ENCODE results near the gene TMPRSS6. TPM values are rescaled to one million over a fixed set of nuclear protein-coding genes. Genes with fewer than 3 reads are reported as not detected.
A peak's percentile ranks its signal among the peaks of the same experiment; 100 is the strongest.

The TMPRSS6 gene
- total and polyA plus RNA-seq, 2 of the 13 experiments (the other 11 are each of a cell fraction or from before 2014, with no cell fraction given): 4.2 to 4.8 TPM

DNA sequence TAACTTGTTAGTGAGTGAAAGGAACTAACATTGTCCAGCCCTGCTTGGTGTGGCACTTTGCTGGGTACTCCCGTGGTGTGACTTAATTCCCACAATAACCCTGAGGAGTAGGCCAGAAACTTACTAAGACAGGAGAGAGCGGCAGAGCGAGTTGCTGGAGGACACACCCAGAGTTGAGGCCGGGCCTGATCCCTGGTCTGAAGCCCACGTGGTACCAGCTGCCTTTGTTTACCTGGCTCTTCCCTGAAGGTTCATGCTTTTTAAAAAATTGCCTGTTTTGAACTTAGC lies 89.4 kb downstream of the TMPRSS6 start:
- in situ Hi-C loops (cut with HindIII; ENCODE audit: extremely low pct_ligation_motif_present, low pct_unique_long_range_greater_than_20kb): no loop called here
- ATAC-seq: peak; percentile 15; the same call in 2 of the 3 replicates
- no peak overlapping the region for H2AFZ ChIP-seq (ENCODE audit: low read length)
- peak overlapping the region; percentile 86 to 94 (median 92) for H3K4me3 ChIP-seq (replicated peaks in 1 of 3; ENCODE audit: insufficient read depth in 1 of 3, low read depth in 2 of 3, low read length in 3 of 3)
- no peaks in the 10 kb centered on the region; a peak in 1 of 5 replicates for H3K27me3 ChIP-seq (ENCODE audit: control insufficient read depth in 1 of 2, insufficient read depth in 2 of 2, low read length in 2 of 2)
- intact Hi-C loops (cut with micrococcal nuclease; ENCODE audit: unreplicated experiment): loop anchor here (5.0 kb wide), 1 partner anchor 33 kb away; no protein-coding TSS in a partner anchor
- no peaks in the 10 kb centered on the region for H3K9me3 ChIP-seq (ENCODE audit: low read length)
- peak overlapping the region; percentile 91 for H3K4me2 ChIP-seq (ENCODE audit: low read depth, low read length)
- no peak for FAIRE-seq
- peaks cover 6 to 21% of the 10 kb centered on the region in 2 experiments for H3K36me3 ChIP-seq (replicated peaks in 1 of 2; ENCODE audit: control insufficient read depth in 1 of 2, insufficient read depth in 2 of 2, low read length in 2 of 2)
- H3K4me1 ChIP-seq (ENCODE audit: insufficient read depth, low read length): peaks cover 79% of the 10 kb centered on the region
- ChIA-PET CTCF (ENCODE audit: low intra/inter-chr PET ratio, low total read pairs) (interaction anchor here (0.8 kb wide), 1 partner anchor 14 kb away, joined by 3 read pairs; no protein-coding TSS in a partner anchor), POLR2A (interaction anchor here (1.3 to 11.6 kb wide), 4 partner anchors 10 to 23 kb away, joined by 3 to 383 read pairs (median 72); no protein-coding TSS in a partner anchor)
- WGBS (ENCODE audit: low lambda C conversion rate): 5% methylated on average over 3 of the region's 5 CpGs
- H3K9ac ChIP-seq (ENCODE audit: insufficient read depth, low read depth, low read length): peak overlapping the region; percentile 95
- no peak for DNase-seq (ENCODE audit: low spot score)
- TSS peak; percentile 76 for BruUV-seq (replicated peaks)
- H4K20me1 ChIP-seq (ENCODE audit: insufficient read depth, low read length): peaks cover 21% of the 10 kb centered on the region
- H3K79me2 ChIP-seq (ENCODE audit: insufficient read depth, low read length): peaks cover 66% of the 10 kb centered on the region
- peak overlapping the region; percentile 88 for H3K27ac ChIP-seq (ENCODE audit: extremely low read length, insufficient read depth, low read length)
- TF ChIP-seq ZZZ3 (CRISPR knock-in tag; IDR thresholded peaks at IDR 0.05; ENCODE audit: borderline replicate concordance) (no peak), DNMT3B (CRISPR knock-in tag; conservative IDR thresholded peaks at IDR 0.05) (no peak), ARNT (IDR thresholded peaks at IDR 0.05) (no peak), ZFX (CRISPR knock-in tag; IDR thresholded peaks at IDR 0.05; ENCODE audit: low read depth) (peak; percentile 71), RARA (CRISPR knock-in tag; IDR thresholded peaks at IDR 0.05) (peak; percentile 5; the same call in 1 of the 2 replicates), ZNF580 (CRISPR knock-in tag; IDR thresholded peaks at IDR 0.05; ENCODE audit: borderline replicate concordance, low read depth) (0 out of 2 replicates have a peak, but pooled peaks have one; percentile 12), SAFB2 (CRISPR knock-in tag; IDR thresholded peaks at IDR 0.05; ENCODE audit: borderline replicate concordance, low read depth) (no peak), SP4 (CRISPR knock-in tag; IDR thresholded peaks at IDR 0.05) (no peak), FOXM1 (CRISPR knock-in tag; IDR thresholded peaks at IDR 0.05) (no peak), FOXK1 (CRISPR knock-in tag; IDR thresholded peaks at IDR 0.05; ENCODE audit: borderline replicate concordance, low read depth) (peak; percentile 8; the same call in 1 of the 2 replicates), ZNF329 (CRISPR knock-in tag; IDR thresholded peaks at IDR 0.05; ENCODE audit: low read depth) (no peak), CCDC6 (CRISPR knock-in tag; IDR thresholded peaks at IDR 0.05) (no peak), FOXC1 (CRISPR knock-in tag; IDR thresholded peaks at IDR 0.05; ENCODE audit: borderline replicate concordance) (no peak; the same call in 1 of the 2 replicates), TOPORS (CRISPR knock-in tag; IDR thresholded peaks at IDR 0.05) (no peak), SAP130 (CRISPR knock-in tag; IDR thresholded peaks at IDR 0.05; ENCODE audit: low read depth) (peak; percentile 70), ZNF652 (CRISPR knock-in tag; IDR thresholded peaks at IDR 0.05; ENCODE audit: borderline replicate concordance, low read depth) (no peak)
- TF ChIP-seq, protein P1, sequence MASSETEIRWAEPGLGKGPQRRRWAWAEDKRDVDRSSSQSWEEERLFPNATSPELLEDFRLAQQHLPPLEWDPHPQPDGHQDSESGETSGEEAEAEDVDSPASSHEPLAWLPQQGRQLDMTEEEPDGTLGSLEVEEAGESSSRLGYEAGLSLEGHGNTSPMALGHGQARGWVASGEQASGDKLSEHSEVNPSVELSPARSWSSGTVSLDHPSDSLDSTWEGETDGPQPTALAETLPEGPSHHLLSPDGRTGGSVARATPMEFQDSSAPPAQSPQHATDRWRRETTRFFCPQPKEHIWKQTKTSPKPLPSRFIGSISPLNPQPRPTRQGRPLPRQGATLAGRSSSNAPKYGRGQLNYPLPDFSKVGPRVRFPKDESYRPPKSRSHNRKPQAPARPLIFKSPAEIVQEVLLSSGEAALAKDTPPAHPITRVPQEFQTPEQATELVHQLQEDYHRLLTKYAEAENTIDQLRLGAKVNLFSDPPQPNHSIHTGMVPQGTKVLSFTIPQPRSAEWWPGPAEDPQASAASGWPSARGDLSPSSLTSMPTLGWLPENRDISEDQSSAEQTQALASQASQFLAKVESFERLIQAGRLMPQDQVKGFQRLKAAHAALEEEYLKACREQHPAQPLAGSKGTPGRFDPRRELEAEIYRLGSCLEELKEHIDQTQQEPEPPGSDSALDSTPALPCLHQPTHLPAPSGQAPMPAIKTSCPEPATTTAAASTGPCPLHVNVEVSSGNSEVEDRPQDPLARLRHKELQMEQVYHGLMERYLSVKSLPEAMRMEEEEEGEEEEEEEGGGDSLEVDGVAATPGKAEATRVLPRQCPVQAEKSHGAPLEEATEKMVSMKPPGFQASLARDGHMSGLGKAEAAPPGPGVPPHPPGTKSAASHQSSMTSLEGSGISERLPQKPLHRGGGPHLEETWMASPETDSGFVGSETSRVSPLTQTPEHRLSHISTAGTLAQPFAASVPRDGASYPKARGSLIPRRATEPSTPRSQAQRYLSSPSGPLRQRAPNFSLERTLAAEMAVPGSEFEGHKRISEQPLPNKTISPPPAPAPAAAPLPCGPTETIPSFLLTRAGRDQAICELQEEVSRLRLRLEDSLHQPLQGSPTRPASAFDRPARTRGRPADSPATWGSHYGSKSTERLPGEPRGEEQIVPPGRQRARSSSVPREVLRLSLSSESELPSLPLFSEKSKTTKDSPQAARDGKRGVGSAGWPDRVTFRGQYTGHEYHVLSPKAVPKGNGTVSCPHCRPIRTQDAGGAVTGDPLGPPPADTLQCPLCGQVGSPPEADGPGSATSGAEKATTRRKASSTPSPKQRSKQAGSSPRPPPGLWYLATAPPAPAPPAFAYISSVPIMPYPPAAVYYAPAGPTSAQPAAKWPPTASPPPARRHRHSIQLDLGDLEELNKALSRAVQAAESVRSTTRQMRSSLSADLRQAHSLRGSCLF (CRISPR knock-in tag; IDR thresholded peaks at IDR 0.05; ENCODE audit: borderline replicate concordance): no peak
- TF ChIP-seq, protein P2, sequence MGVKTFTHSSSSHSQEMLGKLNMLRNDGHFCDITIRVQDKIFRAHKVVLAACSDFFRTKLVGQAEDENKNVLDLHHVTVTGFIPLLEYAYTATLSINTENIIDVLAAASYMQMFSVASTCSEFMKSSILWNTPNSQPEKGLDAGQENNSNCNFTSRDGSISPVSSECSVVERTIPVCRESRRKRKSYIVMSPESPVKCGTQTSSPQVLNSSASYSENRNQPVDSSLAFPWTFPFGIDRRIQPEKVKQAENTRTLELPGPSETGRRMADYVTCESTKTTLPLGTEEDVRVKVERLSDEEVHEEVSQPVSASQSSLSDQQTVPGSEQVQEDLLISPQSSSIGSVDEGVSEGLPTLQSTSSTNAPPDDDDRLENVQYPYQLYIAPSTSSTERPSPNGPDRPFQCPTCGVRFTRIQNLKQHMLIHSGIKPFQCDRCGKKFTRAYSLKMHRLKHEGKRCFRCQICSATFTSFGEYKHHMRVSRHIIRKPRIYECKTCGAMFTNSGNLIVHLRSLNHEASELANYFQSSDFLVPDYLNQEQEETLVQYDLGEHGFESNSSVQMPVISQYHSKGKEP (CRISPR knock-in tag; IDR thresholded peaks at IDR 0.05): no peak
- TF ChIP-seq, protein P3, sequence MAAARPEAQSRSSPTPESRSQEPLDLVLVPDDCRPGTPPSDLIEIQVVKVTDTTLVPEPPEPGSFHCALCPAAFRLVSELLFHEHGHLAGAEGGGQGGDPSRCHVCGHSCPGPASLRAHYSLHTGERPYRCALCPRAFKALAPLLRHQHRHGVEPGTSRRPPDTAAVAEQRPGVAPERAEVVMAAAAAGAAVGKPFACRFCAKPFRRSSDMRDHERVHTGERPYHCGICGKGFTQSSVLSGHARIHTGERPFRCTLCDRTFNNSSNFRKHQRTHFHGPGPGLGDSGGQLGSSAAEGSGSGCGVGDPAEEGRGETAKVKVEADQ (CRISPR knock-in tag; IDR thresholded peaks at IDR 0.05; ENCODE audit: borderline replicate concordance): no peak
